ENCODE data around the gene APBA2. TPM values are rescaled to one million over a fixed set of nuclear protein-coding genes. Genes with fewer than 3 reads are reported as not detected.

The APBA2 gene
- total RNA-seq, 6 donors from 2014 or later: 3.2 to 7.9 (median 6.0) TPM

DNA sequence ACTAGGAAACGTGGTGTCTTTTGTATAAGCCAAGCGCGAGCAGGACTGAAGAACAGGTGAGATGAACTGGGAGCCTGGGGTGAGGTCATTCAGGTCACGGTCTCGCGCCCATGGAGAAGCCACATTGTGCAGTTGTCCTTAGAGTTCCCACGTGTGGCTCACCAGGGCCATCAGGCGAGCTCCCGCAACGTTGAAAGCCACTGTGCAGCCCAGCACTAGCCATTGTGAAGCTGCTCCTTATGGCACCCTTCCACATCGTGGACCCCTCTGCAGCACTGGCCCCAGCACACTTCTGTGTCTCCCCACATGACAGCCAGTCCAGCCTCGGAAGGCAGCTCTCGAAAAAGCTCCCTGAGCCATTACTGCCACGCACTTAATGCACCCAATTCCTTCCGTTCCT, 7.6 kb upstream of the APBA2 start:
- 92 to 96% methylated on average over 10 to 15 of the region's 15 CpGs for WGBS, 2 donors
- ATAC-seq (ENCODE audit: low FRiP score in 2 of 2): no peak
- H3K4me1 ChIP-seq: no peaks in the 10 kb centered on the region
- H3K27me3 ChIP-seq: no peaks in the 10 kb centered on the region
- no peak overlapping the region for H3K4me3 ChIP-seq
- DNase-seq: peak; percentile 13 to 39
- TF ChIP-seq, protein P1, sequence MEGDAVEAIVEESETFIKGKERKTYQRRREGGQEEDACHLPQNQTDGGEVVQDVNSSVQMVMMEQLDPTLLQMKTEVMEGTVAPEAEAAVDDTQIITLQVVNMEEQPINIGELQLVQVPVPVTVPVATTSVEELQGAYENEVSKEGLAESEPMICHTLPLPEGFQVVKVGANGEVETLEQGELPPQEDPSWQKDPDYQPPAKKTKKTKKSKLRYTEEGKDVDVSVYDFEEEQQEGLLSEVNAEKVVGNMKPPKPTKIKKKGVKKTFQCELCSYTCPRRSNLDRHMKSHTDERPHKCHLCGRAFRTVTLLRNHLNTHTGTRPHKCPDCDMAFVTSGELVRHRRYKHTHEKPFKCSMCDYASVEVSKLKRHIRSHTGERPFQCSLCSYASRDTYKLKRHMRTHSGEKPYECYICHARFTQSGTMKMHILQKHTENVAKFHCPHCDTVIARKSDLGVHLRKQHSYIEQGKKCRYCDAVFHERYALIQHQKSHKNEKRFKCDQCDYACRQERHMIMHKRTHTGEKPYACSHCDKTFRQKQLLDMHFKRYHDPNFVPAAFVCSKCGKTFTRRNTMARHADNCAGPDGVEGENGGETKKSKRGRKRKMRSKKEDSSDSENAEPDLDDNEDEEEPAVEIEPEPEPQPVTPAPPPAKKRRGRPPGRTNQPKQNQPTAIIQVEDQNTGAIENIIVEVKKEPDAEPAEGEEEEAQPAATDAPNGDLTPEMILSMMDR (IDR thresholded peaks at IDR 0.05): no peak
- no peak for TF ChIP-seq POLR2AphosphoS5 (IDR thresholded peaks at IDR 0.05)
- no peak for TF ChIP-seq EP300 (IDR thresholded peaks at IDR 0.05)
- no peak for TF ChIP-seq POLR2A (IDR thresholded peaks at IDR 0.05)
- no peak overlapping the region for H3K27ac ChIP-seq
- no peaks in the 10 kb centered on the region for H3K36me3 ChIP-seq
- H3K9me3 ChIP-seq: no peaks in the 10 kb centered on the region

DNA sequence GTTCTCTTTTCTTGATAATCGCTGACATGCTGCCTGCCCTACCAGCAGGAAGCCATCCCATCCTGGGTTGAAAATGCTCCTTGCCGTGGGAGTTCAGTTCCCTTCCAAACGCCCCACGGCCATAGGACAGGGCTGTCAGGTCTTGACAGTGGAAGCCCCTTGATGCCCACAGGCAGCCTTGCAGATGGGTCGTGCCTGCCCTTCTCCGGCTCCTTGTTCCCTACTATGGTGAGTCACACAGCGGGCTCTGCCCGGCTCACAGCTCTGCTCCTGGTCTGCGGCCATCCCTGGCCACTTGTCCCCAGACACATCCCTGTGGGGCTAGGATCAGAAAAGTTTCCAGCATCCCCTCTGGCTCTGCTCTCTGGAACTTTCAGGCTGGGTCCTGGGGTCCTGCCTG, 6.2 kb upstream of the APBA2 start:
- no peaks in the 10 kb centered on the region for H3K9me3 ChIP-seq
- ATAC-seq (ENCODE audit: low FRiP score in 2 of 2) (no peak), DNase-seq (no peak)
- H3K27ac ChIP-seq: no peak overlapping the region
- H3K4me3 ChIP-seq: no peak overlapping the region
- no peaks in the 10 kb centered on the region for H3K27me3 ChIP-seq
- TF ChIP-seq POLR2A (IDR thresholded peaks at IDR 0.05) (no peak), EP300 (IDR thresholded peaks at IDR 0.05) (no peak)
- WGBS, 2 donors: 90 to 96% methylated on average over 6 to 9 of the region's 9 CpGs
- no peaks in the 10 kb centered on the region for H3K4me1 ChIP-seq
- H3K36me3 ChIP-seq: no peaks in the 10 kb centered on the region

DNA sequence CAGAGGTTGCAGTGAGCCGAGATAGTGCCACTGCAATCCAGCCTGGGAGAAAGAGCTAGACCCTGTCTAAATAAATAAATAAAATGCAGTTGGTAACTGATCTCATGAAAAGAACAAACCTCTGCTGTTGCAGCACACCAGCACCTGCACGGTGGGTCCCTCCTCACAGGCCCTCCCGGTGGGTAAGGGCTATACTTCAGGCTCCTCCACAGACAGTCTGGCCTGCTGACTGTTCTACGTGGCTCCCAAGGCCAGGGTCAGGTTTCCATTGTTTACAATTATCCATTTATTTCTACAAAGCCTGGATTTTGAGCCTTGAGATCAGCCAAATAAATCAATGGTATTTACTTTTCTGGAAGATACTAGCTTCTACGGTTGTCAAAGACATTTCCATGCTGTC, 5.1 kb upstream of the APBA2 start:
- ATAC-seq (ENCODE audit: low FRiP score in 2 of 2): no peak

DNA sequence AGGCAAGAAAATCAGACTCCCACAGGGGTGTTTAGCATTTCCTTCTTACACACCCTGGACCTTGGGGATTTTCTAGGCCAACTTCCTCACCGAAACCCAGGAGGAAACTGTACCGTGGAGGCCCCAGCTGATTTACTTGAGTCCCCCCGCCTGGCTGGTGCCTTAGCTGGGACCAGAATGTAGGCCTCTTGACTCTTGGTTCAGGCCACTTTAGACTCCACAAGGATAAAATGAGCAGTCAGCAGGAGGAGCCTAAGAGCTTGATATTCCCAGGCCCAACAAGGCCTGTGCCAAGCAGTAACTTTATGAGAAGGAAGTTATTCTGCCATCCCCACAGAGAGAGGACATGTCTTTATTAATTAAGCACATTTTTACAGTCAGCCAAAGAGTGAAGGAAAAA, 4.6 kb upstream of the APBA2 start:
- ATAC-seq (ENCODE audit: low FRiP score in 2 of 2): no peak
- WGBS, 2 donors: 44 to 67% methylated on average over 2 to 3 of the region's 3 CpGs
- no peaks in the 10 kb centered on the region for H3K9me3 ChIP-seq
- TF ChIP-seq, protein P1 (IDR thresholded peaks at IDR 0.05): no peak
- TF ChIP-seq POLR2A (IDR thresholded peaks at IDR 0.05): no peak
- TF ChIP-seq POLR2AphosphoS5 (IDR thresholded peaks at IDR 0.05): no peak
- TF ChIP-seq EP300 (IDR thresholded peaks at IDR 0.05): no peak
- H3K27ac ChIP-seq: no peak overlapping the region
- no peaks in the 10 kb centered on the region for H3K36me3 ChIP-seq
- H3K4me1 ChIP-seq: peaks cover 1 to 11% (median 5%) of the 10 kb centered on the region in 4 donors
- peaks cover 0 to 14% (median 5%) of the 10 kb centered on the region in 4 donors for H3K27me3 ChIP-seq
- H3K4me3 ChIP-seq: no peak overlapping the region
- no peak for DNase-seq

More for the DNA sequence above, 5.1 kb upstream of the APBA2 start:
- Histone ChIP-seq H3K4me1 (peaks cover 0 to 6% (median 4%) of the 10 kb centered on the region in 4 donors), H3K4me3 (no peak overlapping the region), H3K9me3 (no peaks in the 10 kb centered on the region), H3K36me3 (no peaks in the 10 kb centered on the region), H3K27ac (no peak overlapping the region), H3K27me3 (peaks cover 0 to 9% (median 3%) of the 10 kb centered on the region in 4 donors)
- no peak for DNase-seq
- TF ChIP-seq POLR2AphosphoS5 (IDR thresholded peaks at IDR 0.05) (no peak), EP300 (IDR thresholded peaks at IDR 0.05) (no peak), POLR2A (IDR thresholded peaks at IDR 0.05) (no peak)
- TF ChIP-seq, protein P1 (IDR thresholded peaks at IDR 0.05): no peak
- 77 to 88% methylated on average over 5 of the region's 5 CpGs for WGBS, 2 donors

DNA sequence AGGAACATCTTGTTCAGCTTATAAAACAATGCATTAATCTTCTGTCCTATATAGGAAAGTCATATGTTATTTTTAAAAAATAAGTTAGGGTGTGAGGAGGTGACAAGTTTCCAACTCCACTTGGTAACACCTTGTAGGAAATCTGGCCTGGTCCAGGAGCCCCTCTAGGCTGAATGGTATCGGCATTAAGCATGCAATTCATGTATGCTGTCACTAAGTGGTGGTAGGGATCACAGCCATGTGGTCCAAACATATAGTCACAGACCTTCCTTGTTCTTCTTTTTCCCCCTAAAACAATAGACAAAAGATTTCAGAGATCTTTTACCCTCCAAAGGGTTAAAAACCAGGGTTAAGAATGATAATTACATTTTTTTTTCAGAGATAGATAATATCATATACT, 4.2 kb upstream of the APBA2 start:
- TF ChIP-seq, protein P1 (IDR thresholded peaks at IDR 0.05): no peak
- no peak for TF ChIP-seq EP300 (IDR thresholded peaks at IDR 0.05)
- TF ChIP-seq POLR2A (IDR thresholded peaks at IDR 0.05): no peak
- no peak for TF ChIP-seq POLR2AphosphoS5 (IDR thresholded peaks at IDR 0.05)
- ATAC-seq (ENCODE audit: low FRiP score in 2 of 2) (no peak), DNase-seq (no peak)
- WGBS, 2 donors: 88 to 95% methylated on average over 1 of the region's 1 CpG
- H3K4me1 ChIP-seq: peaks cover 5 to 15% (median 9%) of the 10 kb centered on the region in 4 donors
- H3K27ac ChIP-seq: no peak overlapping the region
- H3K27me3 ChIP-seq: peaks cover 0 to 18% (median 6%) of the 10 kb centered on the region in 4 donors
- H3K36me3 ChIP-seq: no peaks in the 10 kb centered on the region
- no peak overlapping the region for H3K4me3 ChIP-seq
- H3K9me3 ChIP-seq: no peaks in the 10 kb centered on the region

Data from upper lobe of left lung (tissue), 6 donors.